Measurements from ENCODE around the gene PINLYP.
"Not testable (repeated sequence)": the region's sequence is repeated elsewhere in the genome, so short reads cannot be mapped to it uniquely, and the experiment has no call there.

The PINLYP gene

DNA sequence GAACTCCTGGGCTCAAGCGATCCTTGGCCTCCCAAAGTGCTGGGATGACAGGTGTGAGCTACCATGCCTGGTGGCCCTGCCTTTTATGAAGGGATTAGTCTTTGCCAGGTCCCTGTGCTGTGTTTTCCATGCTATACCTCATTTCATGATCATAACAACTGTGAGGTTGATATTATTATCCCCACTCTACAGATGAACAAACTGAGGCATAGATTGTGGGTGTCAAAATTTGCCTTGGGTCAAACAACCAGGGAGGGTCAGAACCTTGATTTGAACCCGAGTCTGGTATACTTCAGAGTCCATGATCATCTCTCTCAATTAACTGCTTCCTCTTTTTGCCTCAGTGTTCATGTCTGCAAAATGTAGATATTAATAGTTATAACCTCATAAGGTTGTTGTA lies 6.9 kb downstream of the PINLYP start:
- no peak for DNase-seq (ENCODE audit: low spot score)

DNA sequence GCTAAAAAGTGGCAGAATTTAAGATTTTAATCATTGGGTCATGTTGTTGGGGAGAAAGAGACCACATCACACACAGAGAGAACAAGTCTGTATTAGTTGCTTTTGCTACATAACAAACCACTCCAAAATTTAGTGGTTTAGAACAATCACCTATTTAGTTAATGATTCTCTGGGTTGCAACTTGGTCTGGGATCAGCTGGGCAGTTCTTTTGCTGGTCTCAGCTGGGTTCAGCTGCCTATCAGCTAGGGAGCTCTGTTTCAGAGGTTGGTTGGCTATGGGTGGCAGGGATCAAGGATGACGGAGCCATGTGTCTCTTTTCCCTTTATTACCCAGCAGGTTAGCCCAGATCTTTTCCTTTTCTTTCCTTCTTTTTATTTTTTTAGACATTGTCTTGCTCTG lies 8.9 kb downstream of the PINLYP start:
- no peak for DNase-seq (ENCODE audit: low spot score)

- DNase-seq (ENCODE audit: low spot score) = no peak
Observed at GRCh38 chr19:43586346-43586745, 10.7 kb downstream of the PINLYP start.

- not testable (repeated sequence) for DNase-seq (ENCODE audit: low spot score)
Observed at GRCh38 chr19:43587029-43587428, 11.4 kb downstream of the PINLYP start.

GRCh38 chr19:43589277-43589676 lies 13.7 kb downstream of the PINLYP start:
- no peak for DNase-seq (ENCODE audit: low spot score)

DNA sequence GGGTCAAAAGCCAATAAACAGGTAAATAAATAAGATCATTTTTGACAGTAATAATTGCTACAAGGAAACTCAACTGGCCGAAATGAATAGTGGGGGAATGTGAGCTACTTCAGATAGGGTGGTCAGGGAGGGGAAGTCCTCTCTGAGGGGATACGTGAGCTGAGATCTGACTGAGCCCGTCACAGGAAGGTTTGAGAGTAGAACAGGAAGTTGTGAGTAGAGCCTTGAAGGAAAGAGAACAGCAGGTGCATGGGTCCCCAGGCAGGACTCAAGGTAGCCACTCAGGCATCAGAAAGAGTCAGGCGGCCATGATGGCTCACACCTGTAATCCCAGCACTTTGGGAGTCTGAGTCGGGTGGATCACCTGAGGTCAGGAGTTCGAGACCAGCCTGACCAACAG lies 14.1 kb downstream of the PINLYP start:
- no peak for DNase-seq (ENCODE audit: low spot score)

GRCh38 chr19:43591904-43592772 lies 16.5 kb downstream of the PINLYP start:
- no peak for DNase-seq (ENCODE audit: low spot score)

DNA sequence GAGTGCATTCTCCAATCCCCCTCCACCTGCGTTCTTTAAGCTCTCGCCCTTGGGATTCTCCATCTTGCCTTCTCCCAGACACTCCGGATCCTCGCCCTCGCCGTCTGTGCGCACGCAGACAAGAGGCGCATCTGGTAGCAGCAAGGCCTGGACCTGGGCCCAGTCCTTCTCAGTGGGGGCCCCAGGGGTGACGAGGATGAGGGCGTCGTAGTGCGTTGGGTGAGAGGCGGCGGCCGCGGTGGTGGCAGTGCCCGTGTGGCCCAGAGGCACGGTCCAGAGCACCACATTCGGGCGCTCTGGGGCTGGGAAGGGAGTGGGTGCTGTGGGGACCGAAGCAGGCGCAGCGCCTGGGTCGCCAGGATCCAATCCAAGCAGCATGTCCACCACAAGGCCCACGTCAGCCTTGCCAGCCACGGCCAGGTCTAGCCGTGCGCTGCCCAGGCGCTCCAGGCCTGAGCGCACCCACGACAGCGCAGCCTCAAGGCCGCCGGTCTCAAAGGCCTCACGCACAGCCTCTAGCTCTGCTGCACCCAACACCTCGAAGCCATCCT lies 17.3 kb downstream of the PINLYP start:
- DNase-seq (ENCODE audit: low spot score) = no peak

- no peak for DNase-seq (ENCODE audit: low spot score)
Observed at GRCh38 chr19:43594081-43594697, 18.6 kb downstream of the PINLYP start.

GRCh38 chr19:43594710-43595604 lies 19.4 kb downstream of the PINLYP start:
- DNase-seq (ENCODE audit: low spot score) = peak; percentile 55

- DNase-seq (ENCODE audit: low spot score) = no peak
Observed at GRCh38 chr19:43595605-43595998, 20.0 kb downstream of the PINLYP start.

GRCh38 chr19:43595999-43596841 lies 20.6 kb downstream of the PINLYP start, which contains the start of the genes IRGQ and ZNF576:
Gene IRGQ, minus strand, starts transcription at chr19:43596134. Its CDS starts 796 bp downstream, at chr19:43595338.
Gene ZNF576, plus strand, starts transcription at chr19:43596595. Its CDS starts 514 bp downstream, at chr19:43597109.
- peak; percentile 99 for DNase-seq (ENCODE audit: low spot score)

DNA sequence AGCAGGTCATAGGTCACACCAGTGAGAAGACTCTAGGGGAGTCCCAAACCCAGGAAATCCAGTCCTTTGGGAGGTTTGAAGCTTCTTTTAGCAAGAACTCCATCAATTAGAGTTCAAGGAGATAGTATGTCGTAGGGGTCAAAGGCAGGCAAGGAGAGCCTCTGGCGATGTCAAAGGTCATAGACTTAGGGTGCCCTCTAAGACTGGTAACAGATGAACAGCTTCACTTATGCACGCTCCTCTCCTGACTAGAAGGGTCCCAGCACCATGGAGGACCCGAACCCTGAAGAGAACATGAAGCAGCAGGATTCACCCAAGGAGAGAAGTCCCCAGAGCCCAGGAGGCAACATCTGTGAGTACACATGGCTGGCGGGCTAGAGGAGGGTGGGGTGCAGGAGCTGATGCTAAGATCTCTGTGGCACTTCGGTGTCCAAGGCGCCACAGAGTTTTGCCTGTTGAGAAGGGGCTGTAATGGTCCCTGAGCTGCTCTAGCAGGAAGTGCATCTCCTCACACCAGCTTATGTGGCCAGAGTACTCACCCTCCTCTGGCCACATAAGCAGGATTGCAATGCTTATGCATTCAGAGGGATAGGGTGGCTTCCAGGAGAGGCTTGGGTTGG lies 21.4 kb downstream of the PINLYP start:
- no peak for DNase-seq (ENCODE audit: low spot score)

GRCh38 chr19:43597876-43598275 lies 22.3 kb downstream of the PINLYP start:
- DNase-seq (ENCODE audit: low spot score) = no peak

DNA sequence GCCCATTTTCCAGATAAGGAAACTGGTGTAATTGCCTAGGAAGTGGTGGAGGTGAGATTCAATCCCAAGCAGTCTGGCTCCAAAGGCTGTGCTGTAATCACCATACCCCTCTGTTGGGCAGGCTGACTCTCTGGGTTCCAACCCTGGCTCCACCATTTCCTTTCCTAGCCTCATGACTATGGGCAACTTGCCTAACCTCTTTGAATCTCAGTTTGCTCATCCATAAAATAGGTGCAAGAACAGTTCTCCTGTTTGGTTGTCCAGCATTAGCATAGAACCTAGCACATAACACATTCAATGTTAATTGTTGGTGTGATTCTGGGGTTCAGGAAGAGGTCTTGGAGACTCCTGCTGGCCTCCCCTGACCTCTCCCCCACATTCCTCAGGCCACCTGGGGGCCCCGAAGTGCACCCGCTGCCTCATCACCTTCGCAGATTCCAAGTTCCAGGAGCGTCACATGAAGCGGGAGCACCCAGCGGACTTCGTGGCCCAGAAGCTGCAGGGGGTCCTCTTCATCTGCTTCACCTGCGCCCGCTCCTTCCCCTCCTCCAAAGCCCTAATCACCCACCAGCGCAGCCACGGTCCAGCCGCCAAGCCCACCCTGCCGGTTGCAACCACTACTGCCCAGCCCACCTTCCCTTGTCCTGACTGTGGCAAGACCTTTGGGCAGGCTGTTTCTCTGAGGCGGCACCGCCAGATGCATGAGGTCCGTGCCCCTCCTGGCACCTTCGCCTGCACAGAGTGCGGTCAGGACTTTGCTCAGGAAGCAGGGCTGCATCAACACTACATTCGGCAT lies 23.0 kb downstream of the PINLYP start:
- no peak for DNase-seq (ENCODE audit: low spot score)

- peak; percentile 32 for DNase-seq (ENCODE audit: low spot score)
Observed at GRCh38 chr19:43599635-43600295, 24.2 kb downstream of the PINLYP start.

GRCh38 chr19:43600326-43600725 lies 24.7 kb downstream of the PINLYP start:
- DNase-seq (ENCODE audit: low spot score) = not testable (repeated sequence)

GRCh38 chr19:43605875-43606568 lies 30.4 kb downstream of the PINLYP start:
- DNase-seq (ENCODE audit: low spot score) = peak; percentile 31
